HG02852 (cell line): Measurements from ENCODE around the gene LUC7L.
"Not testable (repeated sequence)": the region's sequence is repeated elsewhere in the genome, so short reads cannot be mapped to it uniquely, and the experiment has no call there.

Experiments used
- ATAC-seq: cut with Tn5 transposase; IDR thresholded peaks from one replicate; pipeline ENCODE4 v1.9.1; 2021; ENCODE audit warnings: mild to moderate bottlenecking, moderate library complexity; ENCODE audit not compliant: unreplicated experiment

LUC7L gene

GRCh38 chr16:234468-235305, 5.4 kb upstream of the LUC7L start, which contains the start of gene FAM234A:
FAM234A (plus strand) TSS chr16:234821; CDS start chr16:254414, 19,593 bp downstream.
- ATAC-seq: peak; percentile 84

DNA sequence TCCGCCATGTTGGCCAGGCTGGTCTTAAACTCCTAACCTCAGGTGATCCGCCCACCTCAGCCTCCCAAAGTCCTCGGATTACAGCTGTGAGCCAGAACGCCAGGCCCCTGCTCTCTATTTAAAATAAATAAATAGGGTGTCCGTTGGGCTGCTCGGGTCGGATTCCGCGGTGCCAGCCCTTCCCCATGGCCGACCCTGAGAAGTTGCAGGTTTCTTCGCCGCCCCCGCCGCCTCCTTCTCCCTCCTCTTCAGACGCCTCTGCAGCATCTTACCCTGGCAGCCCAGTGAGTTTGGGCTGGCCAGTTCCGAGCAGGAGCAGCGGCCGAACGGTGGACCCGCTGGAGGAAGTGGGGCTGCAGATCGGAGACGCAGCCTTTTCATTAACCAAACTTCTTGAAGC, 1.7 kb upstream of the LUC7L start:
- no peak for ATAC-seq

DNA sequence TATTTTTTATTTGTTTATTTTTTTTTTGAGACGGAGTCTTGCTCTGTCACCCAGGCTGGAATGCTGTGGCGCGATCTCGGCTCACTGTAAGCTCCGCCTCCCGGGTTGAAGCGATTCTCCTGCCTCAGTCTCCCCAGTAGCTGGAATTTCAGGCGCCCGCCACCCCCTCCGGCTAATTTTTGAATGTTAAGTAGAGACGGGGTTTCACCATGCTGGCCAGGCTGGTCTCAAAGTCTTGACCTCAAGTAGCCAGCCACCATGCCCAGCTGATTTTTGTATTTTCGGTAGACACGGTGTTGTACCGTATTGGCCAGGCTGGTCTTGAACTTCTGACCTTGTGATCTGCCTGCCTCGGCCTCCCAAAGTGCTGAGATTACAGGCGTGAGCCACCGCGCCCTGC, 1.1 kb upstream of the LUC7L start:
- not testable (repeated sequence) for ATAC-seq

GRCh38 chr16:229731-230281, 557 bp upstream of the LUC7L start:
- ATAC-seq: no peak

GRCh38 chr16:228151-228851, 948 bp downstream of the LUC7L start:
- ATAC-seq: peak; percentile 10

- ATAC-seq: no peak
Observed at GRCh38 chr16:220021-220420, 9.2 kb downstream of the LUC7L start.

GRCh38 chr16:212999-213398, 16.2 kb downstream of the LUC7L start:
- ATAC-seq: no peak

DNA sequence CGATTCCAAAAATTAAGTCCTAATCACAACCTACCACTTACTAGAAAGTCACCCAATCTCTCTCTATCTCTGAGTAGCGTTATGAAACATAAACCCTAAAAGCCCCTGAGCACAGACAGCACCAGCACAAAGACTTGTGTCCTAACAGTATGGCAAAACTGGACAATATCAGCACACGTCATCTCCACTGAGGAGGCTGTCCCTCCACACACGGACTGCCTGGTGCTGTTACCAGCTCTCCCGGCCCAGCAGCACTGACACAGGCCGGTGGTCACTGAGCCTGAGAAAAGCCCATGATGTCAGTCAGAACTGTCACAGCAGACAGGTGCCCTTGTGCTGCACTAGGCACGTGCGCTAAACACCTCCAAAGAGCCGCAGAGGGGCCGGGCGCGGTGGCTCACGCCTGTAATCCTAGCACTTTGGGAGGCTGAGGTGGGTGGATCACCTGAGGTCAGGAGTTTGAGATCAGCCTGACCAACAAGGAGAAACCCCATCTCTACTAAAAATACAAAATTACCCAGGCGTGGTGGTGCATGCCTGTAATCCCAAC, 17.5 kb downstream of the LUC7L start:
- not testable (repeated sequence) for ATAC-seq

DNA sequence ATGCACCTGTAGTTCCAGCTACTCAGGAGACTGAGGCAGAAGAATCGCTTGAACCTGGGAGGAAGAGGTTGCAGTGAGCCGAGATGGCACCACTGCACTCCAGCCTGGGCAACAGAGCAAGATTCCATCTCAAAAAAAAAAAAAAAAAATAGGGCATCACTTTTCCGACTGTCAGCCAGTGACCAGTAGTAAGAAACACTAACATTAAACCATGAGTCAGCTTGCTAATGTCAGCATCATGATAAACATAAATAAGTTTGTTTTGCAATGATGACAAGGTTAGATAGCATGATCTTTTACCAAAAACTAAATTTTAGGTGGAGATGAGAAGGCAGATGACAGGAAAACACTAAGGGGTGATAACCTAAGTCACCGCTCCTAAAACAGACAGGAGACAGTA, 19.9 kb downstream of the LUC7L start:
- not testable (repeated sequence) for ATAC-seq

DNA sequence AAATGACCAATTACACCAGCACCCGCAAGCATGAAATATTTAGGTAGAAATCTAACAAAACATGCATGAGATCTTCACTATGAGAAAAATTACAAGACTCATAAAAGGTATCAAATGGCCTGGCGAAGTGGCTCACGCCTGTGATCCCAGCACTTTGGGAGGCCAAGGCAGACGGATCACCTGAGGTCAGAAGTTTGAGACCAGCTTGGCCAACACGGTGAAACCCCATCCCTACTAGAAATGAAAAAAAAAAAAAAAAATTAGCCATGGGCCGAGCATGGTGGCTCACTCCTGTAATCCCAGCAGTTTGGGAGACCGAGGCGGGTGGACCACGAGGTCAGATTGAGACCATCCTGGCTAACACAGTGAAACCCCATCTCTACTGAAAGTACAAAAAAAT, 25.2 kb downstream of the LUC7L start:
- ATAC-seq: not testable (repeated sequence)

DNA sequence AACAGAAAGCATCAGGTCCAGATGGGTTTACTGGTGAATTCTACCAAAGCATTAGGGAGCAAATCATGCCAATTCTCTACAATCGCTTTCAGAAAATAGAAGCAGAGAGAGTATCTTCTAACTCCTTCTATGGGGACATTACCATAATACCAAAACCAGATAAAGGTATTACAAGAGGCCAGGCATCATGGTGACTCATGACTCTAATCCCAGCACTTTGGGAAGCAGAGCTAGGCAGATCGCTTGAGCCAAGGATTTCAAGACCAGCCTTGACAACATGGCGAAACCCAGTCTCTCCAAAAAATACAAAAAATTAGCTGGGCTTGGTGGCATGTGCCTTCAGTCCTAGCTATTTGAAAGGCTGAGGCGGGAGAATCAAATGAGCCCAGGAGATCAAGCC, 26.0 kb downstream of the LUC7L start:
- ATAC-seq: no peak

GRCh38 chr16:200388-200787, 28.9 kb downstream of the LUC7L start:
- ATAC-seq: no peak

DNA sequence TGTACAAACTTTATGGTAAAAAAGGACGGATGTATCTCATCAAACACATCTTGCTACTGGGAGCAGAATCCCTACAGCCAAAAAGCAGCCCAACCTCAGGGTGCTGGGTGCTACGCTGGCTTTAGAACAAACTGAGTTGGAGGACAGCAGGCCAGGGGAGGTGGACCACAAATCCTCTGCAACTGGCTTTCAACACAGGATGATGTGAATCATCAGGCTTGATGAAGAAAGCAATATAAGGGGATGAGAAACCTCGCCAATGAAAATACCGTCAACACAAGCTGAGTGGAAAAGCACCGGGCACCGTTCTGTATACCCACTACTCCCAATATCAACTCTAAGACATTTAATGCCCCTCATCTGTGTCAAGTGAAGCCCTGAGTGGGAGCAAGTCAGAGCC, 34.7 kb downstream of the LUC7L start:
- ATAC-seq: no peak

- no peak for ATAC-seq
Observed at GRCh38 chr16:193441-193840, 35.8 kb downstream of the LUC7L start.

DNA sequence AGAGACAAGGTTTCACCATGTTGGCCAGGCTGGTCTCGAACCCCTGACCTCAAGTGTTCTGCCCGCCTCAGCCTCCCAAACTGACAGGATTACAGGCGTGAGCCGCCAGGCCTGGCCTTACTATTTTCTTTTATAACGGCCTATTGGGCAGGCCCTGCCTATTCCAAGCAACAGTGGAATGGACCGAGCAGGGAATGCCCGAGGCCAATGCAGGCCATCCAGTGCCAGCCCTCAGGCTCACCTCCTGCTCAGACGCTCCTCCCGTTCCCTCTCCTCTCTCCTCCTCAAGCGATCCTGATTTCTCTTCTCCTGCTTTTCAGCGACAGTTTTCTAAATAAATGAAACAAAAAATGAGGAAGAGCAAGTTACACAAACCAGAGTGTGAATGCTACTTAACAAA, 36.6 kb downstream of the LUC7L start:
- ATAC-seq: no peak

DNA sequence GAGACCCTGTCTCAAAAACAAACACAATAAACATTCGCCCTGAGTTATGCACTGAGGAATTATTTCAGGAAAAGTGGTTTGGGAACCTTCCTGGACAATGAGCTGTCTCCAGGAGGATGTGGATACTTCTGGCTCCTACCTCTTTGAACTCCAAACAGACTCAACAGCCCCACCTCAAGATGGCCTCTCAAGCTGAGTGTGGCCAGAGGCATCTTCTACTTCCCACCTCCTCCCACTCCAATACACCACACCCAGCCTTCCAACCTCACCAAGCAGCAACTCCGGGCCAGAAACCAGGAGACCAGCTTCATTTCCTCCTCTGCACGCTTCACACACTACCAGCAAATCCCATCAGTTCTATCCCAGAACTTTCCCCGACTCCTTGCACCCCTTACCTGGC, 37.4 kb downstream of the LUC7L start:
- ATAC-seq: no peak

DNA sequence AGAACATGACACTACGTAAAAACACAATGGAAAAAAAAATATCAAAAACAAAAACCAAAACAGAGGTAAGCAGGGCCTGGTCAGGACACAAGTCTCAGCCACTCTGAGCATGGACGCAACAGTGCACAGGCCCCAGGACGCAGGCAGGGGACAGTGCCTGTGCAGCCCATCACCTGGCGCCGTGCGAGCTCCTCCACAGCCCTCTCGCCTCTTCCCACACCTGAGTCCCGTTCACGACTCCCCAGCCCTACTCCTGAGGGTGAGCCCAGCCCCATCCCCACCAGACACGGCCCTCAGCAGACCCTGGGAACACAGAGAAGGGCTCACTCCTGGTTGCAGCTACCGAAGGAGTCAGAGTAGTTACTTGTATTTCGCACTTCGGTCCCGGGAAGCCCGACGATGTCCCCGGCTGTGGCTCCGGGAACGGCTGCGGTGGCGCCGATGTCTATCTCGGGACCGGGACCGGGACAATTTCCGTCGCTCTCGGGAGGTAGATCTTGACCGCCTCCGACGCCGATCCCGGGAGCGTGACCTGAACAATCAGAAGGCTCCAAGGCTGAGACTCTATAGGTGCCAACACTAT, 39.6 kb downstream of the LUC7L start:
- ATAC-seq: no peak

DNA sequence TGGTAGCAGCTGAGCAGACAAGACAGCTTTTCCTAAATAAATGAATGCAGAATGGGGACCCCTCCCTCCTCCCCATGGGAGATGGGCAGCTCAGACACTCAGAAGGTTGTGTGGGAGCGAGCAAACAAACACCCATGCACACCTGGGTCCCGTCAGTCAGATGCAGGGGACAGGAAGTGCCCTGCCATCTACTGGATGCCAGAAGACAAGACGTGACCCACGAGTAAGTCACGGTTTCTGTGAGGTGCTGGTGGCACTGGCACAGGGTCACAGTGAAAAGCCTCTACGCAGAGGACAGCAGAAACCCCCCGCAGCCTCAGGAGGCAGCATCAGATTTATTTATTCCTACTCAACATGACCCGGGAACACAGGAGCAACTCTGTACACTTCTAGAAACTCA, 40.6 kb downstream of the LUC7L start:
- ATAC-seq: no peak

DNA sequence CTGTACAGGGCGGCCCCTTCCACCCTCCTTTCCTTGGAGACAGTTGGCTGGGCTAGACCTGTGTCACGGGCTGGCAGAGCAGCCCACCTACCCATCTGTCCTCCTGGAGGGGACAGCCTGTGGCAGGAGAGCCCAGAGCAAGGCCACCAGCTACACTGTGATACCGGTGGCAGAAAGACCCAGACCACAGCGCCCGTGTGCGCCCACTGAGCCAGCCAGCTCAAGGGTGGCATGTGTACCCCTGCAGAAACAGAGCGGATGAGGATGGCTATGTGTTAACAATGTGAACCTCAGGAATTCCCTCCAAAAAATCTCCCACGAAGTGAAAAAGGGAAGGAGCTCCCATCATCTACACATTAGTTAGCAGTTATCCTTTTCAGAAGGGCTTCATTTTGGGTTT, 41.9 kb downstream of the LUC7L start:
- no peak for ATAC-seq

- no peak for ATAC-seq
Observed at GRCh38 chr16:185691-186090, 43.6 kb downstream of the LUC7L start.

- ATAC-seq: no peak
Observed at GRCh38 chr16:185213-185612, 44.0 kb downstream of the LUC7L start.
